ENCODE data around the gene LPP.

DNA sequence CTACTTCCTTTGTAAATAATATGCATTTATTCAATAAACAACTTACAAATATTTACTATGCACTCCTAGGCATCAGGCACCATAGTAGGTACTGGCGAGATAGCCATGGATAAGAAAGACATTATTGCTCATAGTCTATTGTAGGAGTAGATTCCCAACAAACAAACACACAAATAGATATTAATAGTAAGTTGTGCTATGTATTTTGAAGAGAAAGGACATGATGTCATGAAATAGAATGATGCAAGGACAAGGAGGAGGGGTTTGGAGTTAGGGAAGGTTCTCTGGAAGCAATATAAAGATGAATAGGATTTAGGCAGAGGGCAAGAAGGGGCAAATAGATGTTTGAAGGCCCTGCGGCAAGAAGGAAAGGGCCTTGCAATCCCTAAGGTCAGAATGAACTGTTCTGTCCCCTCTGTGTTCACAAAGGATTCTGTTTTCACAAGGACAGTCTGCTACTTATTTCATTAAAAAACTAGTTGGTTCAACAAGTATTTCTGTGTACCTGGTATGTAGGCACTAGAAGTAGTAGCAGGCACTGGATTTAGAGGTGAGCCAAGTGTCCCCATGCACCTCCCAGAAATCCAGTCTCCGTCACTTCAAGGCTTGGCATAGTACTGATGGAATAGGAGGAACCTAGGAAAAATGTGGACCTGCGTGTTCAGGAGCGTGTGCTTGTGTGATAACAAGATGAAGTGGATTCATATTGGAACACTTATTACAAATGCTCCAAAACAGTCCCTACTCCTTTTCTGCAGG, 786.0 kb downstream of the LPP start:
- no peak for TF ChIP-seq POLR2A (IDR thresholded peaks at IDR 0.05; ENCODE audit: low read length)
- no peak for TF ChIP-seq GATA1 (IDR thresholded peaks at IDR 0.05; ENCODE audit: low read depth, low read length)
